ENCODE data around the gene TRAF1.

The TRAF1 gene

DNA sequence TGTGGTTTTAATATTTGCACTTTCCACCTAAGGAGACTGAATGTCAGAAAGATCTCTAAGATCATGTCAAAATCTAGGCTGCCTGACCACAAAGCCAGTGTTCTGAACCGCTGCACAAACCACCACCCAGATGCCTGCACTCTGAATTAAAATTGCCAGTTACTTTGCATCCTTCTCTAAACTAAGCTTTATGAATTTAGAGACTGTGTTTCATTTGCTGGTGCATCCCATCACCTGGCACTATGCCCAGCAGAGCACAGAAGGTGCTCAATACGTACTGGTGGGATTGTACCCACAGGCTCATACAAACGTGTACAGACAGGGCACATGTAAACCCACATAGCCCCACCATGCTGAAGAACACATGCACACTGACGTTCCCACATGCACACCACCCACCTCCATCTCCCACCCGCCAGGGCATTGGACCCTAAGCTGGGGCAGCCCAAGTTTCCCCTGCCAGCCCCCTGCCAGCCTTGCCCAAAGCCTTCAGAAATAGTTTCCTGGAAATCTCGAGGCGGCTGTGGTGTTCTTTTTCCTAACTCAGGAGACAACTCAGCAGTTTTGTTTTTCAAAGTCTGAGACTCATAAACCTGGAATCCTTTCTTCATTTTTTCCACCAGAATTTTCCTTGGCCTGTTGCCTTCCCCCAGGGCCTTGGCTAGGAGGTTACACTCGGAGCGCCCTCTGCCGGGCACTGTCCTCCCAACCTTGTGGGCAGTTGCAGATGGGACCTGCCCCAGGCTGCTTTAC lies 9.6 kb upstream of the TRAF1 start:
- no peaks in the 10 kb centered on the region for H4K20me1 ChIP-seq

DNA sequence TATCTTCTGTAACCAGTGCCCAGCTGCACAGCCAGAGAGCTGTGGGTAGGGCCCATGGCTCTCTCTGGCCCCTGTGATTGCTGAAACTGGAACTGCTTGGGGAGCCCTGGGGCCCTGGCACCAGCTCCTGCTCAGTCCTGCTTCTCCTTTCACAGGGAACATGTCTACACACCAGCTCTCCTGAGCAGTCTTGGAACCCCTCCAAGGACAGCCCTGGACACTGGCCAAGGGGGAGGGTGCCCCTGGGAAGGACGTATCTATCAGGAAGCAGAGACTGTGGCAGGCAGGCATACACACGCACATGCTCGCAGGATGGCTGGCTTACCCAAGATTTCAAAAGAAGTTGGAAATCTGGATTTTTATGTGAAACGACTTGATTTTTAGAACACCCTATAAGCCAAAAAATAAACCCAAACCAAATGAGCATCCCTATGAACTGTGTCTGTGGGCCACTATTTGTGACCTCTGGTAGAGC lies 8.8 kb upstream of the TRAF1 start:
- H3K36me3 ChIP-seq = no peaks in the 10 kb centered on the region
- H3K27me3 ChIP-seq = no peaks in the 10 kb centered on the region
- peaks cover 66 to 75% (median 72%) of the 10 kb centered on the region in 10 experiments for H3K4me1 ChIP-seq
- no peaks in the 10 kb centered on the region for H4K20me1 ChIP-seq
- H3K4me3 ChIP-seq = peak overlapping the region in 2 of 10 experiments; percentile 12 to 27; a peak in 4 of 20 replicates
- peak overlapping the region; percentile 11 to 74 (median 59); a peak in 20 of 22 replicates for H3K9ac ChIP-seq
- TF ChIP-seq Cebpa-rat (IDR thresholded peaks at IDR 0.05) = no peak
- peak overlapping the region; percentile 14 to 94 (median 89); a peak in 21 of 22 replicates for H3K27ac ChIP-seq
- no peaks in the 10 kb centered on the region for H3K9me3 ChIP-seq (replicated peaks in 1 of 11)
- H3K4me2 ChIP-seq = peak overlapping the region; percentile 82 to 99 (median 95)

More for the DNA sequence above, 9.6 kb upstream of the TRAF1 start:
- peak overlapping the region in 10 of 11 experiments; percentile 11 to 74 (median 62); a peak in 18 of 22 replicates for H3K9ac ChIP-seq
- peak overlapping the region in 6 of 10 experiments; percentile 4 to 35 (median 20); a peak in 8 of 20 replicates for H3K4me3 ChIP-seq
- H3K4me2 ChIP-seq = peak overlapping the region; percentile 82 to 99 (median 95)
- no peak; a peak in 1 of 22 replicates for TF ChIP-seq Cebpa-rat (IDR thresholded peaks at IDR 0.05)
- no peaks in the 10 kb centered on the region for H3K36me3 ChIP-seq
- H3K27me3 ChIP-seq = no peaks in the 10 kb centered on the region
- H3K27ac ChIP-seq = peak overlapping the region; percentile 14 to 94 (median 89); a peak in 21 of 22 replicates
- no peaks in the 10 kb centered on the region for H3K9me3 ChIP-seq (replicated peaks in 1 of 11)
- H3K4me1 ChIP-seq = peaks cover 59 to 68% (median 64%) of the 10 kb centered on the region in 10 experiments

GRCh38 chr9:120934281-120934680 lies 7.7 kb upstream of the TRAF1 start:
- peak in 4 of 11 experiments; percentile 20 to 71 (median 52); a peak in 4 of 22 replicates for TF ChIP-seq Cebpa-rat (IDR thresholded peaks at IDR 0.05)
- no peaks in the 10 kb centered on the region for H3K36me3 ChIP-seq
- 0 out of 22 replicates have a peak, but pooled peaks cover 0 to 3% (median 0%) of the 10 kb centered on the region in 11 experiments for H3K9me3 ChIP-seq (replicated peaks in 1 of 11)
- H3K9ac ChIP-seq = peak overlapping the region in 9 of 11 experiments; percentile 35 to 74 (median 55); a peak in 15 of 22 replicates
- 0 out of 20 replicates have a peak overlapping the region, but pooled peaks of 2 of the 10 experiments have one; percentile 1 to 8 for H3K4me3 ChIP-seq
- peak overlapping the region; percentile 82 to 99 (median 95) for H3K4me2 ChIP-seq
- H3K4me1 ChIP-seq = peaks cover 78 to 87% (median 83%) of the 10 kb centered on the region in 10 experiments
- no peaks in the 10 kb centered on the region for H4K20me1 ChIP-seq
- H3K27ac ChIP-seq = peak overlapping the region in 10 of 11 experiments; percentile 57 to 94 (median 90); a peak in 20 of 22 replicates
- H3K27me3 ChIP-seq = no peaks in the 10 kb centered on the region

- Histone ChIP-seq H3K36me3 (no peaks in the 10 kb centered on the region), H3K4me2 (peak overlapping the region; percentile 82 to 99 (median 95)), H3K27ac (peak overlapping the region in 10 of 11 experiments; percentile 57 to 94 (median 90); a peak in 20 of 22 replicates), H4K20me1 (no peaks in the 10 kb centered on the region), H3K4me1 (peaks cover 81 to 93% (median 89%) of the 10 kb centered on the region in 10 experiments), H3K27me3 (no peaks in the 10 kb centered on the region), H3K9ac (peak overlapping the region in 8 of 11 experiments; percentile 1 to 69 (median 50); a peak in 8 of 22 replicates), H3K9me3 (replicated peaks in 1 of 11) (0 out of 22 replicates have a peak, but pooled peaks cover 0 to 3% (median 0%) of the 10 kb centered on the region in 11 experiments), H3K4me3 (no peak overlapping the region)
- no peak for TF ChIP-seq Cebpa-rat (IDR thresholded peaks at IDR 0.05)
Observed at GRCh38 chr9:120933310-120934055, 6.9 kb upstream of the TRAF1 start.

GRCh38 chr9:120932086-120932823 lies 5.7 kb upstream of the TRAF1 start:
- no peak for TF ChIP-seq Cebpa-rat (IDR thresholded peaks at IDR 0.05)
- Histone ChIP-seq H3K4me2 (peak overlapping the region; percentile 71 to 99 (median 96)), H4K20me1 (no peaks in the 10 kb centered on the region), H3K36me3 (no peaks in the 10 kb centered on the region), H3K4me3 (peak overlapping the region in 9 of 10 experiments; percentile 24 to 47 (median 36); a peak in 12 of 20 replicates), H3K27me3 (no peaks in the 10 kb centered on the region), H3K9ac (peak overlapping the region; percentile 71 to 85 (median 80)), H3K4me1 (peaks cover 91 to 99% (median 97%) of the 10 kb centered on the region in 10 experiments), H3K27ac (peak overlapping the region; percentile 81 to 94 (median 92)), H3K9me3 (replicated peaks in 1 of 11) (0 out of 22 replicates have a peak, but pooled peaks cover 0 to 3% (median 0%) of the 10 kb centered on the region in 11 experiments)

DNA sequence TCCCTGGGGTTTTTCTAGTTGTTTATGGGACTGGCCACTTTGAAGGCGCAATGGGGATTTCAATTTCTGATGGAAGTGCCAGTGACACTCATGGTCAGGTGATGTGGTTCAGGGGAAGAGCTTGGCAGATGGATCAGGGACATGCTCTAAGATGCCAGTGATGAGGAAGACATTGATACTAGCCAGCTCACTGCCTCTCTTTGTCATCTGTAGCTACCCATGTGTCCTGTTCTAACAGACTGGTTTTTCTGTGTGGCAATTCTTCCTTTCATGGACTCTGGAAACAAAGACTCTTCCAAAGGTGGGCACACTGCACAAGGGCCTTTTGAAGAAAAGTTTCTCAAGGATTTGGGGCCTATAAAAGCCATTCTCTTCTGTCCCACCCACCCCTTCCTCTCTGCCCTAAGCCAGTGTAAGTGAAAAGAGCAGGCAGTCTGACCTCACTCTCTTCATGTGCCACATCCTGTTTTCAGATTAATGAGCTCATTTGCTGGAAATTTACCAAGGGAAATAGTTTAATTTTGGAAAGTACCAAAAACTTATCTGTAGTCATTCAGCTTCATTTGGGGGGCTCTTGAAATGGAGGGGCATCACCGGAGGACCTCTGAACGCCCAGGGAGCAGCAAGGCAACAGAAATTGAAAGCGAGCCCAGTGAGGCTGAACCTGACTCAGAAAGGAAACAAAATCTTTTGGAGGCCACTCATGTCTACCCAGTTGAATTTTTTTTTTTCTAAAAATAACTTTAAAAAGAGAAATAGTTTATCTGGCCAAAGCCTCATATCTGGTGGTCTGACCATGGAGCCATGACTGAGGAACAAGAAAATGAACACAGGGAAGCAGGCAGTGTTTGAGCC lies 4.9 kb upstream of the TRAF1 start:
- H3K9ac ChIP-seq = peak overlapping the region; percentile 71 to 85 (median 80)
- peak overlapping the region; percentile 71 to 99 (median 96) for H3K4me2 ChIP-seq
- H3K27me3 ChIP-seq = no peaks in the 10 kb centered on the region
- peaks cover 91 to 99% (median 97%) of the 10 kb centered on the region in 10 experiments for H3K4me1 ChIP-seq
- H3K4me3 ChIP-seq = peak overlapping the region in 9 of 10 experiments; percentile 24 to 58 (median 40); a peak in 13 of 20 replicates
- H4K20me1 ChIP-seq = no peaks in the 10 kb centered on the region
- H3K27ac ChIP-seq = peak overlapping the region; percentile 81 to 94 (median 92)
- H3K9me3 ChIP-seq (replicated peaks in 1 of 11) = 0 out of 22 replicates have a peak, but pooled peaks cover 0 to 3% (median 0%) of the 10 kb centered on the region in 11 experiments
- TF ChIP-seq Cebpa-rat (IDR thresholded peaks at IDR 0.05) = no peak
- H3K36me3 ChIP-seq = no peaks in the 10 kb centered on the region

DNA sequence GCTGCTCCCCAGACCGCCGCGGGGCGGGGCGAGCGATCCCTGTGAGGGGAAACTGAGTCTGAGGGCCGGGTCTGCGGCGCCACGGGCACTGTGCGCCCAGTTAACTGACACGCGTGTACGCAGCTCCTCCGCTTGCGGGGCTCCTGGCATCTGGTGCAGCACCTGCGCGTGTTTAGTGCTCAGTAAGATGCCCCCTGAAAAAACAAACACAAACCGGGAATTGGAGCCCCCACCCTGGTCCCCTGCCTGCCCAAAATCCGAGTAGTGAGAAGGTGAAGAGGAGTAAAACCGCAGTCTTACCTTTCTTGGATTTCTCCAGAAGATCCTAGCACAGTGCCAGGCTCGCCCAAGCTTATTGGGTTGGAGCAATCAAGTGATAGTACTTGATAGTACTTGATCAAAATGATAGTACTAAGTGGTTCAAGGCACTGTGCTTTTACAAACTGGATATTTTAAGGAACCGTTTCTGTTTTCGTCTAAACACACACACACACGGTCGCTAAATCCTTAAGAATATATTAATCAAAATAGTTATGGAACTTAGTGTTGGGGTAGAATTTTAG lies 2.7 kb upstream of the TRAF1 start:
- H3K27ac ChIP-seq = peak overlapping the region; percentile 74 to 94 (median 92)
- H3K9me3 ChIP-seq (replicated peaks in 1 of 11) = 0 out of 22 replicates have a peak, but pooled peaks cover 0 to 3% (median 0%) of the 10 kb centered on the region in 11 experiments
- peaks cover 90 to 99% (median 95%) of the 10 kb centered on the region in 10 experiments for H3K4me1 ChIP-seq
- no peaks in the 10 kb centered on the region for H3K27me3 ChIP-seq
- no peaks in the 10 kb centered on the region for H3K36me3 ChIP-seq
- TF ChIP-seq Cebpa-rat (IDR thresholded peaks at IDR 0.05) = no peak
- peak overlapping the region; percentile 62 to 78 (median 68) for H3K4me3 ChIP-seq
- H3K4me2 ChIP-seq = peak overlapping the region; percentile 84 to 99 (median 96)
- H4K20me1 ChIP-seq = no peaks in the 10 kb centered on the region
- peak overlapping the region; percentile 77 to 86 (median 84) for H3K9ac ChIP-seq

All from BLaER1 treated with 17β-estradiol and CSF1 and Interleukin-3, amounts not matched to agents 10 nM and 100 nM (cell line).